SK-N-SH treated with all-trans-retinoic acid at 6 μM for 48 hours (cell line): ENCODE data around the gene OMP.

Experiments
- ATAC-seq: fragments of 200-7000 bp; cut with Tn5 transposase; 3 replicates; pipeline ENCODE4 v1.9.1; 2020; ENCODE audit warnings: mild to moderate bottlenecking, moderate library complexity
- ARNTL ChIP-seq: fragments of 450-650 bp; formaldehyde crosslinking; IDR thresholded peaks from 2 replicates; pipeline ENCODE4 v1.5.0; 2020; ENCODE audit warnings: low read depth, mild to moderate bottlenecking, moderate library complexity, borderline replicate concordance
- BACH2 ChIP-seq: fragments of 250-450 bp; sonication (Bioruptor Pico); IDR thresholded peaks from 2 replicates; pipeline ENCODE4 v1.9.0; 2021; ENCODE audit warnings: mild to moderate bottlenecking, borderline replicate concordance
- CSDC2 ChIP-seq: fragments of 250-450 bp; sonication (Bioruptor Pico); IDR thresholded peaks from 2 replicates; pipeline ENCODE4 v1.5.0; 2020; ENCODE audit warnings: mild to moderate bottlenecking, moderate library complexity
- ESRRG ChIP-seq: fragments of 250-450 bp; sonication (Bioruptor Pico); IDR thresholded peaks from 2 replicates; pipeline ENCODE4 v1.6.1; 2021; ENCODE audit warnings: mild to moderate bottlenecking
- GLIS3 ChIP-seq: fragments of 250-450 bp; sonication (Bioruptor Pico); IDR thresholded peaks from 2 replicates; pipeline ENCODE4 v1.5.0; 2020; ENCODE audit warnings: mild to moderate bottlenecking, moderate library complexity
- ISL1 ChIP-seq: fragments of 250-450 bp; sonication (Bioruptor Pico); IDR thresholded peaks from 2 replicates; pipeline ENCODE4 v2.1.2; 2022; ENCODE audit warnings: mild to moderate bottlenecking, moderate library complexity
- OSR1 ChIP-seq: fragments of 250-450 bp; sonication (Bioruptor Pico); IDR thresholded peaks from 2 replicates; pipeline ENCODE4 v1.8.0; 2022; ENCODE audit warnings: moderate library complexity, mild to moderate bottlenecking, inconsistent platforms
- PPARA ChIP-seq: fragments of 250-450 bp; sonication (Bioruptor Pico); IDR thresholded peaks from 2 replicates; pipeline ENCODE4 v1.5.0; 2020; ENCODE audit warnings: mild to moderate bottlenecking, borderline replicate concordance
- RARB ChIP-seq: fragments of 250-450 bp; sonication (Bioruptor Pico); IDR thresholded peaks from 2 replicates; pipeline ENCODE4 v1.8.0; 2021; ENCODE audit warnings: mild to moderate bottlenecking, moderate library complexity
- SNAI2 ChIP-seq: fragments of 250-450 bp; sonication (Bioruptor Pico); IDR thresholded peaks from 2 replicates; pipeline ENCODE4 v1.5.0; 2020; ENCODE audit warnings: mild to moderate bottlenecking, moderate library complexity
- TCF4 ChIP-seq: fragments of 250-450 bp; sonication (Bioruptor Pico); IDR thresholded peaks from 2 replicates; pipeline ENCODE4 v1.8.0; 2021; ENCODE audit warnings: mild to moderate bottlenecking, moderate library complexity, borderline replicate concordance
- TOX ChIP-seq: fragments of 250-450 bp; sonication (Bioruptor Pico); IDR thresholded peaks from 2 replicates; pipeline ENCODE4 v1.8.0; 2021; ENCODE audit warnings: mild to moderate bottlenecking, moderate library complexity, borderline replicate concordance
- ZC3H10 ChIP-seq: fragments of 250-450 bp; sonication (Bioruptor Pico); IDR thresholded peaks from 2 replicates; pipeline ENCODE4 v1.5.1; 2021; ENCODE audit warnings: mild to moderate bottlenecking, moderate library complexity
- ZFP3 ChIP-seq: fragments of 250-450 bp; sonication (Bioruptor Pico); IDR thresholded peaks from 2 replicates; pipeline ENCODE4 v1.5.0; 2020; ENCODE audit warnings: mild to moderate bottlenecking, moderate library complexity
- ZFP30 ChIP-seq: fragments of 450-650 bp; formaldehyde crosslinking; IDR thresholded peaks from 2 replicates; pipeline ENCODE4 v1.5.0; 2022; ENCODE audit warnings: mild to moderate bottlenecking, moderate library complexity
- ZNF565 ChIP-seq: fragments of 450-650 bp; formaldehyde crosslinking; conservative IDR thresholded peaks from 2 replicates; pipeline ENCODE4 v1.5.0; 2020; ENCODE audit warnings: low read depth, mild to moderate bottlenecking, moderate library complexity
- ZNF70 ChIP-seq: fragments of 450-650 bp; formaldehyde crosslinking; IDR thresholded peaks from 2 replicates; pipeline ENCODE4 v1.5.0; 2020; ENCODE audit warnings: mild to moderate bottlenecking, moderate library complexity
- ZNF8 ChIP-seq: fragments of 450-650 bp; formaldehyde crosslinking; IDR thresholded peaks from 2 replicates; pipeline ENCODE4 v1.5.0; 2020; ENCODE audit warnings: mild to moderate bottlenecking, moderate library complexity
- TF ChIP-seq, protein P1 (sequence below): fragments of 250-450 bp; sonication (Bioruptor Pico); IDR thresholded peaks from 2 replicates; pipeline ENCODE4 v1.5.0; 2020; ENCODE audit warnings: mild to moderate bottlenecking, moderate library complexity
- TF ChIP-seq, protein P2 (sequence below): fragments of 250-450 bp; sonication (Bioruptor Pico); IDR thresholded peaks from 2 replicates; pipeline ENCODE4 v1.8.0; 2020; ENCODE audit warnings: mild to moderate bottlenecking, moderate library complexity, borderline replicate concordance
- TF ChIP-seq, protein P3 (sequence below): fragments of 250-450 bp; sonication (Bioruptor Pico); IDR thresholded peaks from 2 replicates; pipeline ENCODE4 v1.5.1; 2020; ENCODE audit warnings: low read depth, mild to moderate bottlenecking, moderate library complexity

Gene OMP

DNA sequence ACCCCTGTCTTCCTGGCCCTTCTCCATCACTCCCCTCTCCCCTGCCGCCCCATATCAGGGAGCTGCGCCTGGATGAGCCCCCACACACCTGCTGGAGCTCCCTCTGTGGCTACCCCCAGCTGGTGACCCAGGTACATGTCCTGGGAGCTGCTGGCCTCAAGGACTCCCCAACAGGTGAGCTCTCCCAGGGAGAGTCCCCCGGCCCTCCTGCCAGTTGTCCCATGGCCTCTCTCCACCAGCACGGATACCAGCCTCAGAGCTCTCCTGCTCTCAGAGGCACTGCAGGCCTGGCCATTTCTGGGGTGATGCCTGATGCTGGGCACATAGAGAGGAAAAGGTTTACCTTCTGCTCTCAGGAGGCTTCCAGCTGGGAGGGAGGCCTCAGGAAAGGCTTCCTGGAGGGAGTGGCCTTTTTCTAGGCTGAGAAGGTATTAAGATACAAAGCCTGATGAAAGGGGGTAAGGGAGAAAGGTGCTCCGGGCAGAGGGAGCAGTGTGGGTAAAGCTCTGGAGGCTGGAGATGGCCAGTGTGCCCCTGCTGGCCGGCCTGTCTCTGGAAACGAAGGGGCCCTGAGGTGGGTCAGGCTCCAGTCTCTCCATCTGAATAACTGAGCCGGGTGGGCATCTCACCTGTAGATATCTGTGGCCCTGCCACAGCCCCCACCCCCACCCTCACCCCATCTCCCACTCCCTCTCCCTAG, 19.4 kb downstream of the OMP start:
- ATAC-seq: no peak
- no peak for TF ChIP-seq ARNTL (CRISPR knock-in tag)
- no peak for TF ChIP-seq ESRRG (CRISPR knock-in tag)
- TF ChIP-seq RARB: no peak
- TF ChIP-seq BACH2: no peak
- TF ChIP-seq TCF4 (CRISPR knock-in tag): no peak
- TF ChIP-seq, protein P1, sequence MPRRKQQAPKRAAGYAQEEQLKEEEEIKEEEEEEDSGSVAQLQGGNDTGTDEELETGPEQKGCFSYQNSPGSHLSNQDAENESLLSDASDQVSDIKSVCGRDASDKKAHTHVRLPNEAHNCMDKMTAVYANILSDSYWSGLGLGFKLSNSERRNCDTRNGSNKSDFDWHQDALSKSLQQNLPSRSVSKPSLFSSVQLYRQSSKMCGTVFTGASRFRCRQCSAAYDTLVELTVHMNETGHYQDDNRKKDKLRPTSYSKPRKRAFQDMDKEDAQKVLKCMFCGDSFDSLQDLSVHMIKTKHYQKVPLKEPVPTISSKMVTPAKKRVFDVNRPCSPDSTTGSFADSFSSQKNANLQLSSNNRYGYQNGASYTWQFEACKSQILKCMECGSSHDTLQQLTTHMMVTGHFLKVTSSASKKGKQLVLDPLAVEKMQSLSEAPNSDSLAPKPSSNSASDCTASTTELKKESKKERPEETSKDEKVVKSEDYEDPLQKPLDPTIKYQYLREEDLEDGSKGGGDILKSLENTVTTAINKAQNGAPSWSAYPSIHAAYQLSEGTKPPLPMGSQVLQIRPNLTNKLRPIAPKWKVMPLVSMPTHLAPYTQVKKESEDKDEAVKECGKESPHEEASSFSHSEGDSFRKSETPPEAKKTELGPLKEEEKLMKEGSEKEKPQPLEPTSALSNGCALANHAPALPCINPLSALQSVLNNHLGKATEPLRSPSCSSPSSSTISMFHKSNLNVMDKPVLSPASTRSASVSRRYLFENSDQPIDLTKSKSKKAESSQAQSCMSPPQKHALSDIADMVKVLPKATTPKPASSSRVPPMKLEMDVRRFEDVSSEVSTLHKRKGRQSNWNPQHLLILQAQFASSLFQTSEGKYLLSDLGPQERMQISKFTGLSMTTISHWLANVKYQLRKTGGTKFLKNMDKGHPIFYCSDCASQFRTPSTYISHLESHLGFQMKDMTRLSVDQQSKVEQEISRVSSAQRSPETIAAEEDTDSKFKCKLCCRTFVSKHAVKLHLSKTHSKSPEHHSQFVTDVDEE: no peak
- no peak for TF ChIP-seq PPARA (CRISPR knock-in tag)
- no peak for TF ChIP-seq TOX (CRISPR knock-in tag)
- no peak for TF ChIP-seq ZNF70
- TF ChIP-seq, all 23 proteins: peak for 0

DNA sequence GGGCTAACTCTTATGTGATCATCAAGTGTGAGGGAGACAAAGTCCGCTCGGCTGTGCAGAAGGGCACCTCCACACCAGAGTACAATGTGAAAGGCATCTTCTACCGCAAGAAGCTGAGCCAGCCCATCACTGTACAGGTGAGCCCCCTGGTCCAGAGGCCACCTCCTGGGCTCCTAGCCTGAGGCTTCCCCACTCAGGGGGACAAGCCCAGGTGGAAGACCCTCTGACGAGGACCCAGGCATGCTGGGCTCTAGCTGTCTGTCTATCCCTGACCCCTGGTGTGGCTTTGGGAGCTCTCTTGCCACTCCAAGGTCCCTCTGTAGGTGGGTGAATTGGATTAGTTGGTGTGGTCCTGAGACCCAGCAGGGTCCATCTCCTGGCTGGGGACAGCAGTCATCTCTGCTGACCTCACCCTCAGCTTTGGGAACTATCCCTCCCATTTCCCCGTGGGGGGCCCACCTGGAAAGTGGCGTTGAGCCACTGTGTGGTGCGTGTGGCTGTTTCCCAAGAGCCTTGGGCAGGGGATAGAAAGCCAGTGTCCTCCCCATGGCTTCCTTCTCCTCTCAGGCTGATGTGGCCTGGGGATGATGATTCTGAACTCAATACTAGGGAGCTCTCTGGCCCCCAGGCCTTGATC, 20.1 kb downstream of the OMP start:
- TF ChIP-seq ZNF70: no peak
- no peak for TF ChIP-seq ZNF8 (CRISPR knock-in tag)
- TF ChIP-seq OSR1 (CRISPR knock-in tag): no peak
- no peak for TF ChIP-seq TCF4 (CRISPR knock-in tag)
- no peak for TF ChIP-seq ISL1 (CRISPR knock-in tag)
- TF ChIP-seq BACH2: no peak
- TF ChIP-seq, protein P2, sequence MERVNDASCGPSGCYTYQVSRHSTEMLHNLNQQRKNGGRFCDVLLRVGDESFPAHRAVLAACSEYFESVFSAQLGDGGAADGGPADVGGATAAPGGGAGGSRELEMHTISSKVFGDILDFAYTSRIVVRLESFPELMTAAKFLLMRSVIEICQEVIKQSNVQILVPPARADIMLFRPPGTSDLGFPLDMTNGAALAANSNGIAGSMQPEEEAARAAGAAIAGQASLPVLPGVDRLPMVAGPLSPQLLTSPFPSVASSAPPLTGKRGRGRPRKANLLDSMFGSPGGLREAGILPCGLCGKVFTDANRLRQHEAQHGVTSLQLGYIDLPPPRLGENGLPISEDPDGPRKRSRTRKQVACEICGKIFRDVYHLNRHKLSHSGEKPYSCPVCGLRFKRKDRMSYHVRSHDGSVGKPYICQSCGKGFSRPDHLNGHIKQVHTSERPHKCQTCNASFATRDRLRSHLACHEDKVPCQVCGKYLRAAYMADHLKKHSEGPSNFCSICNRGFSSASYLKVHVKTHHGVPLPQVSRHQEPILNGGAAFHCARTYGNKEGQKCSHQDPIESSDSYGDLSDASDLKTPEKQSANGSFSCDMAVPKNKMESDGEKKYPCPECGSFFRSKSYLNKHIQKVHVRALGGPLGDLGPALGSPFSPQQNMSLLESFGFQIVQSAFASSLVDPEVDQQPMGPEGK (CRISPR knock-in tag): no peak
- no peak for ATAC-seq

DNA sequence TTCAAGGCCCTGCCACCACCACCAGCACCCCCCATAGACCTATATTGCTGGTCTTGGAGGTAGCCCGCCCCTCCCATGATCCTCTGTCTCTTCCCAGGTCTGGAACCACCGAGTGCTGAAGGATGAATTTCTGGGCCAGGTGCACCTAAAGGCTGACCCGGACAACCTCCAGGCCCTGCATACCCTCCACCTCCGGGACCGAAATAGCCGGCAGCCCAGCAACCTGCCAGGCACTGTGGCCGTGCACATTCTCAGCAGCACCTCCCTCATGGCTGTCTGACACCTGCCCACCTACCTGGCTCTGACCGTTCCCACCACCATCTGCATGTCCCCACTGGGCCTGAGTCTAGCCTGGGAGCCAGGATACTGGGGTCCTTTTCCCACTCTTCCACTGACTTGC, 21.0 kb downstream of the OMP start:
- TF ChIP-seq GLIS3: no peak
- TF ChIP-seq, protein P2 (CRISPR knock-in tag): no peak
- TF ChIP-seq SNAI2 (CRISPR knock-in tag): no peak
- no peak for TF ChIP-seq ZNF70
- TF ChIP-seq, protein P3, sequence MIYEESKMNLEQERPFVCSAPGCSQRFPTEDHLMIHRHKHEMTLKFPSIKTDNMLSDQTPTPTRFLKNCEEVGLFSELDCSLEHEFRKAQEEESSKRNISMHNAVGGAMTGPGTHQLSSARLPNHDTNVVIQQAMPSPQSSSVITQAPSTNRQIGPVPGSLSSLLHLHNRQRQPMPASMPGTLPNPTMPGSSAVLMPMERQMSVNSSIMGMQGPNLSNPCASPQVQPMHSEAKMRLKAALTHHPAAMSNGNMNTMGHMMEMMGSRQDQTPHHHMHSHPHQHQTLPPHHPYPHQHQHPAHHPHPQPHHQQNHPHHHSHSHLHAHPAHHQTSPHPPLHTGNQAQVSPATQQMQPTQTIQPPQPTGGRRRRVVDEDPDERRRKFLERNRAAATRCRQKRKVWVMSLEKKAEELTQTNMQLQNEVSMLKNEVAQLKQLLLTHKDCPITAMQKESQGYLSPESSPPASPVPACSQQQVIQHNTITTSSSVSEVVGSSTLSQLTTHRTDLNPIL (CRISPR knock-in tag): no peak
- no peak for TF ChIP-seq ISL1 (CRISPR knock-in tag)
- TF ChIP-seq TOX (CRISPR knock-in tag): no peak
- no peak for TF ChIP-seq OSR1 (CRISPR knock-in tag)
- no peak for TF ChIP-seq BACH2
- TF ChIP-seq ZNF565: no peak
- no peak for TF ChIP-seq PPARA (CRISPR knock-in tag)
- no peak for TF ChIP-seq ZFP30 (CRISPR knock-in tag)
- TF ChIP-seq CSDC2: no peak
- no peak for TF ChIP-seq ZC3H10 (CRISPR knock-in tag)
- TF ChIP-seq ZFP3 (CRISPR knock-in tag): no peak
- TF ChIP-seq RARB: no peak
- TF ChIP-seq, protein P1: no peak
- no peak for TF ChIP-seq ZNF8 (CRISPR knock-in tag)
- no peak for TF ChIP-seq ESRRG (CRISPR knock-in tag)
- no peak for TF ChIP-seq ARNTL (CRISPR knock-in tag)
- TF ChIP-seq, all 23 proteins: peak for 0
- no peak for ATAC-seq
